Kidney (tissue), 14 donors: Measurements from ENCODE around the gene ARHGAP26. TPM values are rescaled to one million over a fixed set of nuclear protein-coding genes. Genes with fewer than 3 reads are reported as not detected.
A peak's percentile ranks its signal among the peaks of the same experiment; 100 is the strongest.

Experiments
- DNase-seq, 5 donors: peaks; one replicate each; pipeline ENCODE4 v3.0.0-alpha.2; 2013 to 2020
- FAIRE-seq: peaks from 2 replicates; lab custom pipeline; 2012; peaks lifted over from hg19 to GRCh38; lab: Jason Lieb, UNC
- H3K27ac ChIP-seq, 2 donors: one replicate each; pipeline ENCODE4 v1.7.0; 2013; ENCODE audit warnings: low read depth in 2 of 2, low read length in 2 of 2, inconsistent platforms in 1 of 2
- H3K27me3 ChIP-seq: one replicate; pipeline ENCODE4 v1.7.1; 2013; ENCODE audit warnings: low read length, inconsistent platforms; ENCODE audit not compliant: control insufficient read depth, insufficient read depth
- H3K36me3 ChIP-seq, 3 donors: one replicate each; pipeline versions ENCODE4 v1.7.0 to v1.7.1; 2013; ENCODE audit warnings: low read length in 3 of 3, control low read depth in 1 of 3, inconsistent platforms in 1 of 3; ENCODE audit not compliant: insufficient read depth in 3 of 3, control insufficient read depth in 2 of 3
- H3K4me1 ChIP-seq, 3 donors: one replicate each; pipeline versions ENCODE4 v1.7.0 to v1.7.1; 2013; ENCODE audit warnings: low read length in 3 of 3, inconsistent platforms in 1 of 3, low read depth in 1 of 3; ENCODE audit not compliant: control insufficient read depth in 2 of 3, insufficient read depth in 2 of 3
- H3K4me3 ChIP-seq, 3 donors: one replicate each; pipeline versions ENCODE4 v1.7.0 to v1.8.1; 2013; ENCODE audit warnings: low read length in 3 of 3, control low read depth in 1 of 3, inconsistent platforms in 1 of 3
- H3K9ac ChIP-seq, 3 donors: one replicate each; pipeline versions ENCODE4 v1.7.0 to v1.7.1; 2013; ENCODE audit warnings: low read length in 3 of 3, control low read depth in 1 of 3, inconsistent platforms in 1 of 3
- H3K9me3 ChIP-seq, 3 donors: one replicate each; pipeline versions ENCODE4 v1.7.0 to v1.7.1; 2013; ENCODE audit warnings: low read length in 3 of 3, control low read depth in 1 of 3, inconsistent platforms in 1 of 3; ENCODE audit not compliant: control insufficient read depth in 2 of 3, insufficient read depth in 1 of 3
- CTCF ChIP-seq: IDR thresholded peaks from 3 replicates; pipeline ENCODE4 v1.5.1; 2012; ENCODE audit warnings: mild to moderate bottlenecking, moderate library complexity, borderline replicate concordance; ENCODE audit not compliant: insufficient read depth; ENCODE audit errors: extremely low read depth
- intact Hi-C: fragments of 100-400 bp; cut with DNase I; formaldehyde crosslinking; loops from one replicate; pipeline ENCODE4 v1.11.1; 2022
- polyA plus RNA-seq: library from polyadenylated mRNA; stranded (reverse); fragments of 350-450 nt; fragmentation: Illumina TruSeq; extraction: RNeasy Lipid Tissue Mini Kit (QIAGEN cat#74804); gene quantifications from one replicate; pipeline ENCODE4 v1.2.3, GENCODE V29; 2014; ENCODE audit warnings: low read depth, low replicate concordance; ENCODE audit not compliant: insufficient read depth
- total RNA-seq: library from RNA; stranded (reverse); fragmentation: NEBNext Ultra II Directional; extraction: Animal tissue kit (Norgen Biotek cat#: 25700); gene quantifications from one replicate; pipeline ENCODE4 v1.2.1, GENCODE V29; 2021
- donor health status: control.
- donor health status: control.
- donor health status: control.
- donor health status: control.
- donor health status: control.
- donor health status: DM: yes; HTN: yes; CAD: no.
- donor health status: Normal renal cell carcinoma (clear cell type).

Gene ARHGAP26
- total and polyA plus RNA-seq, 2 donors from 2014 or later: 2.5 to 85.7 TPM

GRCh38 chr5:142872795-142873194 is 102.6 kb downstream of the ARHGAP26 start:
- H3K27me3 ChIP-seq: no peaks in the 10 kb centered on the region
- TF ChIP-seq CTCF: no peak
- intact Hi-C loops: no loop called here

GRCh38 chr5:142873831-142874230 is 103.7 kb downstream of the ARHGAP26 start:
- Histone ChIP-seq H3K36me3 (no peaks in the 10 kb centered on the region), H3K9ac (no peak overlapping the region), H3K4me3 (no peak overlapping the region), H3K4me1 (peaks cover 3 to 48% (median 21%) of the 10 kb centered on the region in 3 donors), H3K27me3 (no peaks in the 10 kb centered on the region), H3K9me3 (no peaks in the 10 kb centered on the region), H3K27ac (peak overlapping the region; percentile 30 to 75)
- intact Hi-C loops: no loop called here
- DNase-seq (no peak), FAIRE-seq (no peak)
- peak; percentile 4 for TF ChIP-seq CTCF

More at GRCh38 chr5:142872795-142873194, 102.6 kb downstream of the ARHGAP26 start:
- H3K27ac ChIP-seq: peak overlapping the region in 1 of 2 donors; percentile 44
- no peak overlapping the region for H3K9ac ChIP-seq
- H3K9me3 ChIP-seq: no peaks in the 10 kb centered on the region
- DNase-seq (peak in 1 of 5 donors; percentile 83), FAIRE-seq (no peak)
- H3K4me1 ChIP-seq: peaks cover 3 to 43% (median 21%) of the 10 kb centered on the region in 3 donors
- no peaks in the 10 kb centered on the region for H3K36me3 ChIP-seq
- H3K4me3 ChIP-seq: no peak overlapping the region

GRCh38 chr5:142874540-142874939 is 104.4 kb downstream of the ARHGAP26 start:
- no peak overlapping the region for H3K4me3 ChIP-seq
- no peaks in the 10 kb centered on the region for H3K36me3 ChIP-seq
- peaks cover 3 to 48% (median 21%) of the 10 kb centered on the region in 3 donors for H3K4me1 ChIP-seq
- H3K27me3 ChIP-seq: no peaks in the 10 kb centered on the region
- TF ChIP-seq CTCF: no peak
- peak; percentile 41 to 98 (median 53) for DNase-seq
- H3K9me3 ChIP-seq: no peaks in the 10 kb centered on the region
- peak; percentile 95 for FAIRE-seq
- H3K9ac ChIP-seq: no peak overlapping the region
- intact Hi-C loops: no loop called here
- peak overlapping the region; percentile 75 to 82 for H3K27ac ChIP-seq

- FAIRE-seq (no peak), DNase-seq (no peak)
- H3K4me1 ChIP-seq: peaks cover 3 to 40% (median 19%) of the 10 kb centered on the region in 3 donors
- no peaks in the 10 kb centered on the region for H3K9me3 ChIP-seq
- no peak overlapping the region for H3K9ac ChIP-seq
- H3K27ac ChIP-seq: peak overlapping the region in 1 of 2 donors; percentile 82
- H3K36me3 ChIP-seq: no peaks in the 10 kb centered on the region
- H3K27me3 ChIP-seq: no peaks in the 10 kb centered on the region
- no peak for TF ChIP-seq CTCF
- intact Hi-C loops: loop anchor here (5.0 kb wide), 1 partner anchor 159 kb away; no protein-coding TSS in a partner anchor
- no peak overlapping the region for H3K4me3 ChIP-seq
Measured at GRCh38 chr5:142875936-142876335, 105.8 kb downstream of the ARHGAP26 start.
